Breast epithelium (tissue), 3 donors: Measurements from ENCODE around the gene SIL1.

Source experiments
- POLR2AphosphoS5 ChIP-seq, 3 donors: sonication (generic); formaldehyde crosslinking; IDR thresholded peaks; one replicate each; pipeline ENCODE4 v1.6.1; 2017; ENCODE audit warnings: antibody characterized with exemption in 3 of 3
- TF ChIP-seq, protein P1 (sequence below), 3 donors: fragments of 450-650 bp; IDR thresholded peaks; one replicate each; pipeline ENCODE4 v1.5.1; 2016 to 2017; ENCODE audit warnings: antibody characterized with exemption in 3 of 3, mild to moderate bottlenecking in 3 of 3, moderate library complexity in 3 of 3

DNA sequence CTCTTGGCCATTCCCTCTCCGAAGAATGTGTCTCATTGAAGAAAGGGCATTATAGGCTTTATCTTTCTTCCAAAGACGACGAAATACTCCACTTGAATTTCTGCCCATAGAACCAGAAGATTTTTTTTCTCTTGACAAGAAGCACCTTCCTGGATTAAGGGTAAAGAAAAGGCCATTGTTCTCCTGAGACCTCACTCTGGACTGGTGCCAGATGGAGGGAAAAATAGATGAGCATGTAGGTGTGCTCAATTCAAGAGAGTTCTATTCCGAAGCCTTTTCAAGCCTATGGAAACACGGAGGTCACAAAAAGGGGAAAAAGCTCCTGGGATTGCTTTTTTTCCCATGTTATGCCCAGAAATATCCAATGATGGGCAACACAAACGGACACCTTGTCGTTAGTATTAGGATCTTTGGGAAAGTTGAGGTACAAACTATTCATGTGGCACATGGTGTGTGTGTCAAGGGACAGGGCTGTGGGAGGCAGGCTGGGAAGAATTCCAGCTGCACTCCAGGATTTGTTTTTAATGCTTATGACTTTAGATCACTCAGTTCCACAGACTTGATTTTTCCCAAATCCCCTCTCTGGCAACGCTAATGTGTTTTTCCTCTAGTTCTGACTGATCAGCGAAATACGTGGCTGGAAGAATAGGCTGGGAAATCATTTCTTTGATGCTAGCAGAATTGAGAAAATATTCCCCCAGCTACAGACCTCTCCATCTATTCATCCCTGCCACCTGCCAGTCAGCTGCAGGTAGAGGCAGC lies 89.9 kb downstream of the SIL1 start:
- TF ChIP-seq, protein P1, sequence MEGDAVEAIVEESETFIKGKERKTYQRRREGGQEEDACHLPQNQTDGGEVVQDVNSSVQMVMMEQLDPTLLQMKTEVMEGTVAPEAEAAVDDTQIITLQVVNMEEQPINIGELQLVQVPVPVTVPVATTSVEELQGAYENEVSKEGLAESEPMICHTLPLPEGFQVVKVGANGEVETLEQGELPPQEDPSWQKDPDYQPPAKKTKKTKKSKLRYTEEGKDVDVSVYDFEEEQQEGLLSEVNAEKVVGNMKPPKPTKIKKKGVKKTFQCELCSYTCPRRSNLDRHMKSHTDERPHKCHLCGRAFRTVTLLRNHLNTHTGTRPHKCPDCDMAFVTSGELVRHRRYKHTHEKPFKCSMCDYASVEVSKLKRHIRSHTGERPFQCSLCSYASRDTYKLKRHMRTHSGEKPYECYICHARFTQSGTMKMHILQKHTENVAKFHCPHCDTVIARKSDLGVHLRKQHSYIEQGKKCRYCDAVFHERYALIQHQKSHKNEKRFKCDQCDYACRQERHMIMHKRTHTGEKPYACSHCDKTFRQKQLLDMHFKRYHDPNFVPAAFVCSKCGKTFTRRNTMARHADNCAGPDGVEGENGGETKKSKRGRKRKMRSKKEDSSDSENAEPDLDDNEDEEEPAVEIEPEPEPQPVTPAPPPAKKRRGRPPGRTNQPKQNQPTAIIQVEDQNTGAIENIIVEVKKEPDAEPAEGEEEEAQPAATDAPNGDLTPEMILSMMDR (IDR thresholded peaks at IDR 0.05) = no peak
- no peak for TF ChIP-seq POLR2AphosphoS5 (IDR thresholded peaks at IDR 0.05)
